HG03460 (cell line): ENCODE data around the gene RAB30.
A peak's percentile ranks its signal among the peaks of the same experiment; 100 is the strongest.
"Not testable (repeated sequence)": the region's sequence is repeated elsewhere in the genome, so short reads cannot be mapped to it uniquely, and the experiment has no call there.

Source experiments
- ATAC-seq: cut with Tn5 transposase; IDR thresholded peaks from one replicate; pipeline ENCODE4 v1.9.1; 2021; ENCODE audit not compliant: unreplicated experiment

Gene RAB30

GRCh38 chr11:82988936-82989627 lies 82.6 kb downstream of the RAB30 start:
- no peak for ATAC-seq

- ATAC-seq = no peak
Observed at GRCh38 chr11:82987997-82988396, 83.7 kb downstream of the RAB30 start.

DNA sequence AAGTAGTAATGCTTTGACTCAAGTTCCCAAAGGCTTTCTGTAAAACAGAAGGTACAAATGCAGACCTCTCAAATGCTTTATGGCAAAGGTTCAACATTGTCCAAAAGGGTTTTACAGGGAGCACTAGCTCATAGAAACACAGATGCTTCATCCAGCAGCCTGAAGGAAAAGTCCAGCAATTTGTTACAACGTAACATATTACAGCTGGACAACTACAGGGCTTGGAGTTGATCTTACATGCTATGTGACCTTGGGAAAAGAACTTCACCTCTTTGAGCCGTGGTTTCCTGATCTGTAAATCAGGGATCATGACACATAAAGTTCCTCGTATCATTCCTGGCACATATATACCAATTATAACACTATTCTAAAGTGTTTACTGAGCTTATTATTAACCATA lies 85.3 kb downstream of the RAB30 start:
- ATAC-seq = no peak

- ATAC-seq = no peak
Observed at GRCh38 chr11:82981852-82982251, 89.8 kb downstream of the RAB30 start.

DNA sequence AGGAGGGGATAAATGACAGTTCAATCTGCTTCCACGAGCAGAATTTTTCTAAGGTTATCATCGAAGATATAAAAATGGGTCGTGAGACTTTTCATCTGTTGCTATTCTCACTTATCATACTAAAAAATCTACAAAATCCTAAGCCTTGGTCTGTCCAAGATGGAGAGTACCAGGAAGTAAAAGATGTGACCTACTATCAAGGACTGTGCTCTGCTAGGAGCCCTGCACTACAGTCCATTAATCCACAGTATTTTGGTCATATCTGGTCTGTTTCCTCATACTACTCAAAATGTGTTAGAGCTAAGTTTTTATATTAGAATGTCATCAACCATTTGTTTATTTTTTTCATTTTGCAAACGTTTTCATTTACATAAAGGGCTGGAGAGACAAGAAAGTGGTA lies 90.8 kb downstream of the RAB30 start:
- no peak for ATAC-seq

GRCh38 chr11:82980292-82980691 lies 91.4 kb downstream of the RAB30 start:
- ATAC-seq = no peak

- no peak for ATAC-seq
Observed at GRCh38 chr11:82979824-82980223, 91.9 kb downstream of the RAB30 start.

- ATAC-seq = no peak
Observed at GRCh38 chr11:82978422-82979099, 93.1 kb downstream of the RAB30 start.

DNA sequence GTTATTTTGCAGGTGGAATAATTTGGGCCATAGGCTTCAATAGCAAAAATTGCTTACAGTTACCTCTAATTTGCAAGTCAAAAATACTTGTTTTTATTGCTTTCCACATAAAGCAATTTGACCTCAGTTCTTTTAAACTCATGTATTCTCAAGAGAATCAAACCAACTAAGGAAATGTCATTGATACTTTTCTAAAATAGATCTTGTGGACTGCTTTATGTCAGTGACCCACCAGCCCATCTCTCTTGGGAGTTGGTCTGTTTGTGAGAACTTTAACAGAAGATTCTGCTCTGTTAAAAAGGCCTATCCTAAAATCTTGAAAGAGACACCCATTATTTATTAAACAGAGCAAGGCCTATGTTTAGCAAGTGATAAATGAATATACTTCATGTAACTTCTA lies 94.9 kb downstream of the RAB30 start:
- ATAC-seq = no peak

DNA sequence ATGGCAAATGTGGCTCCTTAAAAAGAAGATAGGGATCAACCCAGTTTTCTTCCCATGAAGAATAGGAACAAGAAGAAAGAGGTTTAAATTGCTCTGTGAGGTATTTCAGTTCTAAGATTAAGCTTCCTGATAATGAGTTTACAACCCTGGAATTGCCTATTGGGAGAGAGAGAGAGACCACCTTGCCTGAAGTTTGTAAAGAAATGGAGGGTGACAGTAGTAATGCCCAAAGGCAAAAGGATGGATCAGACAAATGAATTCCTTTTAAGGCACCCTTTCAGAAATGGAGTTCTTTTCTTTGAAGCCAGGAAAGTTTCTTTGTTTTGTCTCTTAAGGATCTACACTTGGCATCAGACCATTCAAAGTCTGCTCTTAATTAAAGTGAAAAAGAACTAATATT lies 95.8 kb downstream of the RAB30 start:
- ATAC-seq = no peak

- no peak for ATAC-seq
Observed at GRCh38 chr11:82974851-82975250, 96.8 kb downstream of the RAB30 start.

DNA sequence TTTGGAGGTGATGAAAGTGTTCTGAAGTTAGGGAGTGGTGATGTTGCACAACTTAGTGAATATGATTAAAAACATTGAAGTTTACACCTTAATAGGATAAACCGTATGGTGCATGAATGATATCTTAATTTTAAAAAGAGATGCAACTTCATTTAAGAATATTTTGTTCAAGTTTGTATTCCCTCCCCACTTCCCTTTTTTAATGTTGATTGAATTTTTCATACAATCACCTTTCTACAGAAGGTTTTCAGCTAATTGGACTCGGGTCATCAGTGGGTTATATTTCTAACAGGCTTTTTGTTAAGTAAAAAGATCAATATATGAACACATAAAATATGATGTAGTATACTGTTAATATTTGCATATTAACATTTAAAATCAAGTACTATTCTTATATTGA lies 97.6 kb downstream of the RAB30 start:
- no peak for ATAC-seq

- ATAC-seq = no peak
Observed at GRCh38 chr11:82972103-82972502, 99.6 kb downstream of the RAB30 start.

GRCh38 chr11:82971519-82971946 lies 100.2 kb downstream of the RAB30 start:
- ATAC-seq = not testable (repeated sequence)

DNA sequence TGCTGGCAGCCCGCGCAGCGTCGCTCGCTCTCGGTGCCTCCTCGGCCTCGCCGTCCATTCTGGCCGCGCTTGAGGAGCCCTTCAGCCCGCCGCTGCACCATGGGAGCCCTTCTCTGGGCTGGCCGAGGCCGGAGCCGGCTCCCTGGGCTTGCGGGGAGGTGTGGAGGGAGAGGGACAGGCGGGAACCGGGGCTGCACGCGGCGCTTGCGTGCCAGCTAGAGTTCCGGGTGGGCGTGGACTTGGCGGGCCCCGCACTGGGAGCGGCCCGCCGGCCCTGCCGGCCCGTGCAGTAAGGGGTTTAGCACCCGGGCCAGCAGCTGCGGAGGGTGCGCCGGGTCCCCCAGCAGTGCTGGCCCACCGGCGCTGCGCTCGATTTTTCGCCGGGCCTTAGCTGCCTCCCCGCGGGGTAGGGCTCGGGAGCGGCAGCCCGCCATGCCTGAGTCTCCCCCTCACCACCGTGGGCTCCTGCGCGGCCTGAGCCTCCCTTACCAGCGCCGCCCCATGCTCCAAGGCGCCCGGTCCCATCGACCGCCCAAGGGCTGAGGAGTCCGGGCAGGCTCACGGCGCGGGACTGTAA lies 101.1 kb downstream of the RAB30 start:
- not testable (repeated sequence) for ATAC-seq

DNA sequence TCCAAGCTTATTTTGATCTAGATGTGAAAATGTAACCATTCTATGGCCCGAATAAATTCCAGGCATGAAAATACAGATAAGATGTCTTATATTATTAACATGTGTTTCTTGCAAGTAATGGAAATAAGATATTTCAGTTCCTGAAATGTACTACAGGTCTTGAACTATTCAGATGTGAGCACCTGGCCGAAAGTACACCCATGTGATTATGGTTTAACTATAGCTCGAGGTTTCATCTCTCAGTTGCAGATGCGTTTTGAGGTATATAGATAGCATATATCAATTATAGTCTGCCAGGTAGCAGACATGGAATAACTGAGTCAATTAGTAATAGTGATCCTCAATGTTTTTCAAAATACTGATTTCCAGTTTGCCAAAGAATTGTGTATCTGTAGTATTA lies 101.9 kb downstream of the RAB30 start:
- ATAC-seq = peak; percentile 97

DNA sequence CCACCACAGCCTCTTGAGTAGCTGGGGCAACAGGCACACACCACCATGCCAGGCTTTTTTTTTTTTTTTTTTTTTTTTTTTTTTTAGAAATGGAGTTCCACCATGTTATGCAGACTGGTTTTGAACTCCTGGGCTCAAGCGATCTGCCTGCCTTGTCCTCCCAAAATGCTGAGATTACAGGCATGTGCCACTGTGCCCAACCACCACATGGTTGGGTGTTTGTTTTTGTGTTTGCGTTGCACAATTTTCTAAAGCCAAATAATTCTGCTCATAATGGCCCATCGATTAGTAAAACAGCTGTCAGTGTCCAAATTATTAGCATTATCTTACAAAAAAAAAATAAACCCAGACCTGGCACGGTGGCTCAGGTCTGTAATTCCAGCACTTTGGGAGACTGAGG lies 104.3 kb downstream of the RAB30 start:
- ATAC-seq = no peak

DNA sequence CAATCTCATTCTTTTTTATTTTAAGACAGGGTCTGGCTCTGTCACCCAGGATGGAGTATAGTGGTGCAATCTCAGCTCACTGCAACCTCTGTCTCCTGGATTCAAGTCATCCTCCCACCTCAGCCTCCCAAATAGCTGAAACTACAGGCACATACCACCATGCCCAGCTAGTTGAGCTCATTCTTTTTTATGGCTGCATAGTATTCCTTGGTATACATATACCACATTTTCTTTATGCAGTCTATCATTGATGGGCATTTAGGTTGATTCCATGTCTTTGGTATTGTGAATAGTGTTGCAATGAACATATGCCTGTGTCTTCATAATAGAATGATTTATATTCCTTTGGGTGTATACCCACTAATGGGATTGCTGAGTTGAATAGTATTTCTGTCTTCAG lies 109.7 kb downstream of the RAB30 start:
- not testable (repeated sequence) for ATAC-seq

DNA sequence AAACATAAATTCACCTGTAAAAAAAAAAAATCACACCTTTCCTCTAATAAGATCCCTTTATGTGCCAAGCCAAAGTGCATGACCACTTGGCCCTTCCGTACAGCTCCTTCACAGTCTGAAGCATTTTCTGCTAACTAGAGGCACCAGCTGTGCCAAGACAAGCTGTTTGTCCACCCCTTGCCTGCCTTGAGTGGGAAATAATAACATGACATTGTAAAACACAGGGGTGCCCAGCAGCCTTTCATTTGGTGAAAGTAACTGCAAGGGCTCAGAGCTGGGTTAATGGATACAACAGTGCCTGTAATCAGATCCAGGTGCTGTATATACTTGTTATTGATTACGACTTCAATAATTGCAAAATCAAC lies 110.9 kb downstream of the RAB30 start:
- ATAC-seq = no peak

- ATAC-seq = peak; percentile 91
Observed at GRCh38 chr11:82959987-82960778, 111.5 kb downstream of the RAB30 start.

- not testable (repeated sequence) for ATAC-seq
Observed at GRCh38 chr11:82955736-82956453, 115.8 kb downstream of the RAB30 start.
